Measurements from ENCODE around the gene PLAA. TPM values are rescaled to one million over a fixed set of nuclear protein-coding genes. Genes with fewer than 3 reads are reported as not detected.

The PLAA gene
- polyA plus RNA-seq, 3 donors = 40.3 to 54.5 (median 41.5) TPM

- no peak for DNase-seq (ENCODE audit: extremely low read depth in 1 of 11, low read depth in 9 of 11, low spot score in 4 of 11)
These were observed 76.8 kb downstream of the PLAA start for GRCh38 chr9:26870292-26870691.

DNA sequence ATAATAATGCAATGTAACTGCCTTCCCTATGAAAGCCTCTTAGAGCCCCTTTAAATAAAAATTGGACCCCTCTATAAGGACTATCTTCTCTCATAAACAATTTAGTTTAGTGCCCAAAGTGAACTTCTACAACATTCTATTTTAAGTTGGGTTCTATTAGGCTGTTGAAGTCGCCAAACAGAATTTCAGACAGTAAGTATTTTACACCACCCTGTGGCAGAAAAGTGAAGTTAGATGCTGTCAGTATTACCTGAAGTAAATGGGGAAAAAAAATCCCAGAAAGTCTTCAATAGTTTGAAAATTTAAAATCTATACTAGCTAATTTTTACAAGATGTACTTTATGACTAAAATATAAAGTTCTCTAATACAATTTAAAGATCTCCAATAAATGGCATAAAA, 84.0 kb downstream of the PLAA start:
- peak in 3 of 11 donors; percentile 7 to 13 (median 7) for DNase-seq (ENCODE audit: extremely low read depth in 1 of 11, low read depth in 9 of 11, low spot score in 4 of 11)

DNA sequence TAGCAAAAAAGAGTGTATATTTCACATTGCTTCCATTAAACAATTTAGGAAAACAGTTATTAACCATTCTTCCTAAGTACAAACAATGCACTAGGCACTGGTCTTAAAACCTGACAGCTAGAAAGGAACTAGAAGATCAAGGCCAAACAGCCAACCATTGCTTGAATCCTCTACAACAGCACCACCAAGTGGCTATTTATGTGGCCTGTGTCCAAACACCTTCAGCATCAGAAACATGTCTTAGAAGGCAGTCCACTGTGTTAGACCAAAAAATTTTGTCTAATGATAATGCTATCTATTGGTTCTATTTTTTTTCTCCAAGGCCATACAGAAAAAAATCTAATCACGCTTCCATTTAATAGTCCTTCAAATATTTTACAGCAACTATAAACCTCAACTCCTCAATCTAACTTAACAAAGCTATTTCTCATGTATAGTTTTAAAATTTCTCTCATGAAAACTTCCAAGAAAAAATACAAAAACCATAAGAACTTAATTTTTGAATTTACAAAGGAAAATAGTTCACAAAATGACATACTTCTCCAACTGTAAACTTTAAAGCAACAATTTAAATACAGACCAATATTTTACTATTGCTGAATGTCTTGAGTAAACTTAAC, 90.5 kb downstream of the PLAA start:
- DNase-seq (ENCODE audit: extremely low read depth in 1 of 11, low read depth in 9 of 11, low spot score in 4 of 11) = peak in 9 of 11 donors; percentile 15 to 40 (median 19)

Other genes starting within 250 kb of the PLAA start
- 10 to 100 TPM; 39.3 to 42.7 (median 41.2) TPM for gene CAAP1, start 54.4 kb downstream of the PLAA start, polyA plus RNA-seq (ENCODE audit: insufficient read length in 3 of 3)
- 10 to 100 TPM; 33.4 to 47.1 (median 37.2) TPM for gene IFT74, start 9.2 kb upstream of the PLAA start, polyA plus RNA-seq (ENCODE audit: insufficient read length in 3 of 3)
- gene LRRC19, start 58.4 kb upstream of the PLAA start, polyA plus RNA-seq (ENCODE audit: insufficient read length in 3 of 3) = 10 to 100 TPM; 12.2 to 17.0 (median 16.4) TPM
- gene TEK, start 162.0 kb upstream of the PLAA start, polyA plus RNA-seq (ENCODE audit: insufficient read length in 3 of 3) = 10 to 100 TPM; 32.9 to 38.6 (median 35.6) TPM